Measurements from ENCODE around the gene ZNF282.
"Not testable (repeated sequence)": the region's sequence is repeated elsewhere in the genome, so short reads cannot be mapped to it uniquely, and the experiment has no call there.

The ZNF282 gene

GRCh38 chr7:149257146-149257545, 61.8 kb downstream of the ZNF282 start:
- no peak for DNase-seq (ENCODE audit: low read depth)

- no peak for DNase-seq (ENCODE audit: low read depth)
Observed at GRCh38 chr7:149261316-149261828, 66.0 kb downstream of the ZNF282 start.

GRCh38 chr7:149261829-149262617, 66.7 kb downstream of the ZNF282 start, which contains the start of gene ZNF783:
ZNF783 (plus strand) TSS chr7:149262196; CDS start chr7:149262334, 138 bp downstream.
- peak; percentile 80 for DNase-seq (ENCODE audit: low read depth)

GRCh38 chr7:149266451-149266850, 71.1 kb downstream of the ZNF282 start:
- DNase-seq (ENCODE audit: low read depth), result no peak

GRCh38 chr7:149267733-149268132, 72.4 kb downstream of the ZNF282 start:
- DNase-seq (ENCODE audit: low read depth), result no peak

- DNase-seq (ENCODE audit: low read depth), result not testable (repeated sequence)
Observed at GRCh38 chr7:149274424-149274823, 79.1 kb downstream of the ZNF282 start.

Measured in activated T-helper 1 cell treated with Interleukin-2 at 50 U/mL for 16 hours (primary cell).